Gastroesophageal sphincter (tissue), 4 donors: ENCODE data around the gene NELL1. TPM values are rescaled to one million over a fixed set of nuclear protein-coding genes. Genes with fewer than 3 reads are reported as not detected.

Experiments
- ATAC-seq: fragments of 150-250 bp; one replicate; pipeline ENCODE4 v1.9.1; 2016; ENCODE audit warnings: mild to moderate bottlenecking, moderate library complexity
- H3K27ac ChIP-seq, 4 donors: fragments of 200-600 bp; sonication (generic) in 3 of 4; 1 replicate in 3 of 4; 2 replicates in 1 of 4; pipeline ENCODE4 v1.5.1; 2016 to 2019
- H3K27me3 ChIP-seq: fragments of 200-600 bp; sonication (generic); one replicate; pipeline ENCODE4 v1.5.1; 2019
- H3K36me3 ChIP-seq, 2 donors: fragments of 200-600 bp; sonication (generic); one replicate each; pipeline ENCODE4 v1.5.1; 2019; ENCODE audit warnings: control low read depth in 1 of 2
- H3K4me1 ChIP-seq, 3 donors: fragments of 200-600 bp; sonication (generic); 1 replicate in 2 of 3; 2 replicates in 1 of 3; pipeline ENCODE4 v1.5.1; 2016 to 2019; ENCODE audit warnings: control low read depth in 2 of 3
- H3K4me3 ChIP-seq, 2 donors: fragments of 200-600 bp; sonication (generic); one replicate each; pipeline ENCODE4 v1.5.1; 2019; ENCODE audit warnings: mild to moderate bottlenecking in 1 of 2, moderate library complexity in 1 of 2
- H3K9me3 ChIP-seq, 3 donors: fragments of 200-600 bp; sonication (generic); one replicate each; pipeline ENCODE4 v1.5.1; 2017 to 2019; ENCODE audit warnings: control low read depth in 2 of 3
- EP300 ChIP-seq: sonication (generic); formaldehyde crosslinking; IDR thresholded peaks from one replicate; pipeline ENCODE4 v1.6.1; 2017; ENCODE audit warnings: antibody characterized with exemption, mild to moderate bottlenecking
- POLR2A ChIP-seq, 2 donors: fragments of 450-650 bp; IDR thresholded peaks; one replicate each; pipeline ENCODE4 v1.6.1; 2017; ENCODE audit warnings: antibody characterized with exemption in 2 of 2, mild to moderate bottlenecking in 2 of 2, moderate library complexity in 1 of 2
- POLR2AphosphoS5 ChIP-seq: sonication (generic); formaldehyde crosslinking; IDR thresholded peaks from one replicate; pipeline ENCODE4 v1.6.1; 2017; ENCODE audit warnings: antibody characterized with exemption
- WGBS, 2 donors: methylation state at CpG; one replicate each; pipeline ENCODE4 v1.1.5; 2018; ENCODE audit warnings: low coverage in 1 of 2; 5-methylcytosine and 5-hydroxymethylcytosine counted together
- total RNA-seq, 4 donors: library from RNA; depleted of rRNA; stranded (reverse); fragments of >200 nt; gene quantifications; one replicate each; pipeline ENCODE4 v1.1.0, GENCODE V29; 2016
- TF ChIP-seq, protein P1 (sequence below), 4 experiments: fragments of 200-600 bp in 2 of 4; fragments of 450-650 bp in 2 of 4; sonication (generic) in 1 of 4; IDR thresholded peaks; one replicate each; pipeline ENCODE4 v1.5.1; 2017 to 2019; ENCODE audit warnings: antibody characterized with exemption in 4 of 4, mild to moderate bottlenecking in 2 of 4, moderate library complexity in 2 of 4

Gene NELL1
- total RNA-seq, 4 donors from 2014 or later: 0.27 to 3.0 (median 1.5) TPM

DNA sequence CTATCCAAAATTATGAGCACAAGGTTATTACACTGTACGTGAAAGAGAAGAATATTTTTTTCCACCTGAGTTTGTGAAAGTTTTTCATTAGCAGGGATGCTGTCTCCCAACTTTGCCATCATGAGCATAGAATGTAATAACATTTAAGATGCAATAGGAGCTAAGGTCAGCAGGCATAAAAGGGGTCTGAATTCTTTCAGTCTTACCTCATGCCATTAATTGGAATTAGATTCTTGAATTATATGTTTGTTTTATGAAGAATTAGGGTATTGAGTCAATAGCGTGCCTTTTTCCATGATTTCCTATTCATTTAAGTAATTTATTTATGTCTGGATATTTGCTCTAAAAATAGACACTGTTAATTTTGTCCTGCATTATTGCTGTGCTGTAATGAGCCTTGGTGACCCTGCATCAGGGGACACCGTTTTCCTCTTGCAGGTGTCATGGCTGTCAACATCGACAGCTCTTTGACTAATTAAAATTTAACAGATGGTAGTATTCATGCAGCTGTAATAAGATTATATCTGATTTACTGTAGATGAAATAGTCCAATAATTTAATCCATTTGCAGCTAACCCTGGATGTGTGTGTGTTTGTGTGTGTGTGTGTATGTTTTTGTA lies 637.5 kb downstream of the NELL1 start:
- 51 to 70% methylated on average over 4 of the region's 4 CpGs for WGBS, 2 donors
- H3K27ac ChIP-seq: no peak overlapping the region
- H3K9me3 ChIP-seq: peaks cover 0 to 8% (median 0%) of the 10 kb centered on the region in 3 donors
- no peaks in the 10 kb centered on the region for H3K36me3 ChIP-seq
- H3K4me1 ChIP-seq: no peaks in the 10 kb centered on the region
- no peak for TF ChIP-seq EP300
- TF ChIP-seq, protein P1, sequence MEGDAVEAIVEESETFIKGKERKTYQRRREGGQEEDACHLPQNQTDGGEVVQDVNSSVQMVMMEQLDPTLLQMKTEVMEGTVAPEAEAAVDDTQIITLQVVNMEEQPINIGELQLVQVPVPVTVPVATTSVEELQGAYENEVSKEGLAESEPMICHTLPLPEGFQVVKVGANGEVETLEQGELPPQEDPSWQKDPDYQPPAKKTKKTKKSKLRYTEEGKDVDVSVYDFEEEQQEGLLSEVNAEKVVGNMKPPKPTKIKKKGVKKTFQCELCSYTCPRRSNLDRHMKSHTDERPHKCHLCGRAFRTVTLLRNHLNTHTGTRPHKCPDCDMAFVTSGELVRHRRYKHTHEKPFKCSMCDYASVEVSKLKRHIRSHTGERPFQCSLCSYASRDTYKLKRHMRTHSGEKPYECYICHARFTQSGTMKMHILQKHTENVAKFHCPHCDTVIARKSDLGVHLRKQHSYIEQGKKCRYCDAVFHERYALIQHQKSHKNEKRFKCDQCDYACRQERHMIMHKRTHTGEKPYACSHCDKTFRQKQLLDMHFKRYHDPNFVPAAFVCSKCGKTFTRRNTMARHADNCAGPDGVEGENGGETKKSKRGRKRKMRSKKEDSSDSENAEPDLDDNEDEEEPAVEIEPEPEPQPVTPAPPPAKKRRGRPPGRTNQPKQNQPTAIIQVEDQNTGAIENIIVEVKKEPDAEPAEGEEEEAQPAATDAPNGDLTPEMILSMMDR (IDR thresholded peaks at IDR 0.05): no peak
- no peak for TF ChIP-seq POLR2A (IDR thresholded peaks at IDR 0.05)
- no peak for TF ChIP-seq POLR2AphosphoS5
- no peak overlapping the region for H3K4me3 ChIP-seq
- H3K27me3 ChIP-seq: no peaks in the 10 kb centered on the region
- no peak for ATAC-seq

DNA sequence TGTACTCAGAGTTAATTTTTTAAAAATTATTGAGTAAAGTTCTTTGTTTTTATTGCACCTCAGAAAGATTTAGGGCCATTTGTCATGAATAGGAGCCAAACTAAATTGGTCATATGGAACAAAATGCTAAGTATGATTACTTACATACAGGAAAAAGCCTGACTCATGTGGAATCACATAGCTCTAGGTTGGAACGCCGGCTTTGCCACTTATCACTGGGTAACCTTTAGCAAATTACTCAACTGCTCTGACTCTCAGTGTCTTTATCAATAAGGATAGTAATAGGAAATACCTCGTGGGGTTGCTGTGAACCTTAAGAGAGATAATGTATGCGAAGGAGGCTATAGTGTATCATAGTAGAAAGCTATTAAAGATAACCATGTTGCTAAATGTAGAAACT lies 638.5 kb downstream of the NELL1 start:
- ATAC-seq: no peak
- no peak overlapping the region for H3K27ac ChIP-seq
- no peak overlapping the region for H3K4me3 ChIP-seq
- no peaks in the 10 kb centered on the region for H3K4me1 ChIP-seq
- H3K27me3 ChIP-seq: no peaks in the 10 kb centered on the region
- TF ChIP-seq EP300 (no peak), POLR2AphosphoS5 (no peak), POLR2A (IDR thresholded peaks at IDR 0.05) (no peak)
- TF ChIP-seq, protein P1 (IDR thresholded peaks at IDR 0.05): no peak
- H3K9me3 ChIP-seq: no peaks in the 10 kb centered on the region
- no peaks in the 10 kb centered on the region for H3K36me3 ChIP-seq
- WGBS, 2 donors: 31 to 80% methylated on average over 4 of the region's 4 CpGs

GRCh38 chr11:21316591-21316990 lies 647.2 kb downstream of the NELL1 start:
- Histone ChIP-seq H3K27me3 (no peaks in the 10 kb centered on the region), H3K4me3 (no peak overlapping the region), H3K4me1 (no peaks in the 10 kb centered on the region), H3K27ac (no peak overlapping the region), H3K9me3 (no peaks in the 10 kb centered on the region), H3K36me3 (no peaks in the 10 kb centered on the region)
- 24 to 30% methylated on average over 1 of the region's 1 CpG for WGBS, 2 donors
- TF ChIP-seq EP300: no peak
- TF ChIP-seq, protein P1 (IDR thresholded peaks at IDR 0.05): no peak
- ATAC-seq: no peak

- H3K4me3 ChIP-seq: no peak overlapping the region
- TF ChIP-seq EP300 (no peak), POLR2A (IDR thresholded peaks at IDR 0.05) (no peak), POLR2AphosphoS5 (no peak)
- TF ChIP-seq, protein P1 (IDR thresholded peaks at IDR 0.05): no peak
- ATAC-seq: no peak
Observed at GRCh38 chr11:21321072-21321471, 651.7 kb downstream of the NELL1 start.

GRCh38 chr11:21321530-21321929 lies 652.1 kb downstream of the NELL1 start:
- Histone ChIP-seq H3K4me3 (no peak overlapping the region), H3K27ac (no peak overlapping the region), H3K9me3 (no peaks in the 10 kb centered on the region), H3K4me1 (no peaks in the 10 kb centered on the region), H3K36me3 (no peaks in the 10 kb centered on the region), H3K27me3 (no peaks in the 10 kb centered on the region)
- WGBS, 2 donors: 25 to 30% methylated on average over 1 of the region's 1 CpG
- TF ChIP-seq EP300 (no peak), POLR2A (IDR thresholded peaks at IDR 0.05) (no peak), POLR2AphosphoS5 (no peak)
- TF ChIP-seq, protein P1 (IDR thresholded peaks at IDR 0.05): no peak
- no peak for ATAC-seq

More at GRCh38 chr11:21321072-21321471, 651.7 kb downstream of the NELL1 start:
- Histone ChIP-seq H3K36me3 (no peaks in the 10 kb centered on the region), H3K9me3 (no peaks in the 10 kb centered on the region), H3K4me1 (no peaks in the 10 kb centered on the region), H3K27me3 (no peaks in the 10 kb centered on the region), H3K27ac (no peak overlapping the region)
- WGBS, 2 donors: 66 to 92% methylated on average over 2 of the region's 2 CpGs
